Measurements from ENCODE around the gene ZRANB3. TPM values are rescaled to one million over a fixed set of nuclear protein-coding genes. Genes with fewer than 3 reads are reported as not detected.

ZRANB3 gene
- total RNA-seq, 1 donor from 2014 or later, result 14.6 TPM

Other genes starting within 250 kb of the ZRANB3 start
- gene R3HDM1, start 266 bp upstream of the ZRANB3 start, total RNA-seq, result 3.1 and 23.3 TPM in 2 replicates
- 63.0 and 133 TPM in 2 replicates for gene UBXN4, start 210.6 kb upstream of the ZRANB3 start, total RNA-seq

Data from renal cortical epithelial cell (primary cell).